Esophagus muscularis mucosa (tissue), 4 donors: ENCODE measurements around the gene RASSF3.

Experiments
- CTCF ChIP-seq, 3 experiments: fragments of 200-600 bp in 2 of 3; fragments of 450-650 bp in 1 of 3; sonication (generic) in 2 of 3; IDR thresholded peaks; one replicate each; pipeline ENCODE4 v1.5.1; 2017 to 2019; ENCODE audit warnings: antibody characterized with exemption in 3 of 3, mild to moderate bottlenecking in 2 of 3, moderate library complexity in 1 of 3
- EP300 ChIP-seq: sonication (generic); formaldehyde crosslinking; IDR thresholded peaks from one replicate; pipeline ENCODE4 v1.6.1; 2017; ENCODE audit warnings: antibody characterized with exemption
- POLR2AphosphoS5 ChIP-seq, 2 donors: sonication (generic); formaldehyde crosslinking; IDR thresholded peaks; one replicate each; pipeline ENCODE4 v1.6.1; 2017; ENCODE audit warnings: antibody characterized with exemption in 2 of 2

- no peak for TF ChIP-seq CTCF (IDR thresholded peaks at IDR 0.05)
- TF ChIP-seq POLR2AphosphoS5 (IDR thresholded peaks at IDR 0.05) = no peak
- TF ChIP-seq EP300 = no peak
Observed at GRCh38 chr12:64714551-64714968, 104.3 kb downstream of the RASSF3 start.
